Measurements from ENCODE around the gene KRT20. TPM values are rescaled to one million over a fixed set of nuclear protein-coding genes. Genes with fewer than 3 reads are reported as not detected.
"Not testable (repeated sequence)": the region's sequence is repeated elsewhere in the genome, so short reads cannot be mapped to it uniquely, and the experiment has no call there.

KRT20 gene
- total and polyA plus RNA-seq, 9 donors: 0.05 to 4.2 (median 0.52) TPM; not detected in 5

GRCh38 chr17:40864661-40865390 lies 20.2 kb downstream of the KRT20 start:
- intact Hi-C loops (cut with DNase I): no loop called here
- H3K4me1 ChIP-seq (ENCODE audit: insufficient read depth): no peaks in the 10 kb centered on the region

DNA sequence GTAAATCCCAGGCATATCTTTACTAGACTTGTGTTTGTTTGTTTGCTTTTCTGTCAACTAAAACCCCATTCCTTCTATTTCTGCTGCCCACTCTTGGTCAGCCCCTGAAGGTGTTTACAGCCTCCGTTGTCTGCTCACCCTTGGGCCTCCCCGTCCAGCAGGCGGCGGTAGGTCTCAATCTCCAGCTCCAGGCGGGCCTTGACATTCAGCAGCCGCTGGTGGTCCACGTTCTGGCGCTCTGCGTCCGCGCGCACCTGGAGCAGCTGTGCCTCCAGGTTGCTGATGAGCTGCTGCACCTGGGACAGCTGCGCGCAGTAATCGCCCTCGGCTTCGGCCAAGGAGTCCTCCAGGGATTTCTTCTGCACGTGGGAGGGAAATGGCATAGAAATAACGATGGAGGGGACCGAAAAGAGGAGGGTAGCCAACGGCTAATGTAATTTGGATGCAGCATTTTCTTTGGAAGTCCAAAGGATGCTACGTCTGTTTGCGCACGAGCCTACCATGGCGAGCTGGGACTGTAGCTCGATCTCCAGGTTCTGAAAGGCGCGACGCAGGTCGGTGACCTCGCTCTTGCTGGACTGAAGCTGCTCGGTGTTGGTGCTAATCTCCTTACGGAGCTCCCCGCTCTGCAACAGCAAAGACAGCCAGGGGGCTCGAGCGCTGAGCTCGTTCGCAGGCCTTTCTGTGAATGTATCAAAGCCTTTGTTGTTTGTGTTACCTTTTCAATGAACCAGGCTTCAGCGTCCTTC lies 21.9 kb downstream of the KRT20 start:
- no peaks in the 10 kb centered on the region for H3K27me3 ChIP-seq
- no peak for TF ChIP-seq POLR2A (IDR thresholded peaks at IDR 0.05)
- TF ChIP-seq EP300 (IDR thresholded peaks at IDR 0.05): no peak
- no peak for TF ChIP-seq CTCF (IDR thresholded peaks at IDR 0.05)
- H3K9me3 ChIP-seq: no peaks in the 10 kb centered on the region
- intact Hi-C loops (cut with DNase I): no loop called here
- H3K36me3 ChIP-seq: no peaks in the 10 kb centered on the region
- H3K4me3 ChIP-seq: no peak overlapping the region
- WGBS, 3 donors: 60 to 69% (median 64%) methylated on average over 39 of the region's 39 CpGs
- no peak overlapping the region for H3K27ac ChIP-seq
- no peak for DNase-seq
- H3K4me1 ChIP-seq (ENCODE audit: insufficient read depth): no peaks in the 10 kb centered on the region

More at GRCh38 chr17:40864661-40865390, 20.2 kb downstream of the KRT20 start:
- Histone ChIP-seq H3K27ac (no peak overlapping the region), H3K4me3 (no peak overlapping the region), H3K9me3 (no peaks in the 10 kb centered on the region), H3K36me3 (no peaks in the 10 kb centered on the region), H3K27me3 (no peaks in the 10 kb centered on the region)
- 79 to 82% (median 80%) methylated on average over 14 of the region's 14 CpGs for WGBS, 3 donors
- DNase-seq: no peak
- TF ChIP-seq CTCF (IDR thresholded peaks at IDR 0.05): no peak
- TF ChIP-seq EP300 (IDR thresholded peaks at IDR 0.05): no peak
- TF ChIP-seq POLR2A (IDR thresholded peaks at IDR 0.05): no peak

GRCh38 chr17:40859536-40859935 lies 25.5 kb downstream of the KRT20 start:
- no peaks in the 10 kb centered on the region for H3K27me3 ChIP-seq
- TF ChIP-seq CTCF (IDR thresholded peaks at IDR 0.05) (no peak), EP300 (IDR thresholded peaks at IDR 0.05) (no peak), POLR2A (IDR thresholded peaks at IDR 0.05) (no peak)
- no peaks in the 10 kb centered on the region for H3K4me1 ChIP-seq (ENCODE audit: insufficient read depth)
- no peaks in the 10 kb centered on the region for H3K9me3 ChIP-seq
- H3K4me3 ChIP-seq: no peak overlapping the region
- no peak overlapping the region for H3K27ac ChIP-seq
- WGBS, 3 donors: 65 to 69% (median 66%) methylated on average over 2 of the region's 2 CpGs
- intact Hi-C loops (cut with DNase I): loop anchor here in 1 of 4 donors (5.0 kb wide), 1 partner anchor 803 kb away; no protein-coding TSS in a partner anchor
- H3K36me3 ChIP-seq: no peaks in the 10 kb centered on the region
- no peak for DNase-seq

- not testable (repeated sequence) for H3K27ac ChIP-seq; H3K9me3 ChIP-seq; H3K36me3 ChIP-seq; DNase-seq; H3K27me3 ChIP-seq; H3K4me3 ChIP-seq; H3K4me1 ChIP-seq (ENCODE audit: insufficient read depth)
- 90 to 95% (median 94%) methylated on average over 2 of the region's 2 CpGs for WGBS, 3 donors
- intact Hi-C loops (cut with DNase I): loop anchor here in 1 of 4 donors (5.0 kb wide), 1 partner anchor 804 kb away; no protein-coding TSS in a partner anchor
Observed at GRCh38 chr17:40858667-40859066, 26.4 kb downstream of the KRT20 start.
